HK-2 (cell line): ENCODE results near the gene ZNF502.
A peak's percentile ranks its signal among the peaks of the same experiment; 100 is the strongest.
"Not testable (repeated sequence)": the region's sequence is repeated elsewhere in the genome, so short reads cannot be mapped to it uniquely, and the experiment has no call there.

Experiments
- DNase-seq: peaks from one replicate; pipeline ENCODE4 v3.0.0-alpha.2; 2018; ENCODE audit not compliant: unreplicated experiment

ZNF502 gene

GRCh38 chr3:44712455-44713075 is at the start of gene ZNF502:
Gene ZNF502, plus strand, starts transcription at chr3:44712660. Its CDS starts 7,602 bp downstream, at chr3:44720262.
- peak; percentile 71 for DNase-seq

DNA sequence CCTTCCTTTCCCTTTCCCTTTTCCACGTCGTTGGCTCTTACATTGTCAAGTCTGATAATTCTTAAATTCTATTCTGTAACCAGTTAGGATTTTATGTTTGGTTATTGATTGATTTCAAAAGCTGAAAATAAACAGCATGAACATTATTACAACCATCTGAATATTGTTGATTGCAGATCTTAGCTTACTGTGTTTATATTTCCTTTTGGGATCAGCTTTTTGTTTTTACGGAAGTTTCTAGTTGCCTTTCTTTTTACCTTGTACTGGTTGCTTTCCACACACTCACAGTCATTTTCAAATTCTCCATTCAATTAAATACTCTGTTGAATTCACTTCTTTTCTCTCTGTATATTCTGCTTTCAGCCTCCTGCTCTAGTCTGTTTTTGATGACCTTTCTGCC is 47.3 kb upstream of the ZNF502 start:
- DNase-seq: no peak

- DNase-seq: no peak
Measured at GRCh38 chr3:44666346-44666745, 46.1 kb upstream of the ZNF502 start.

DNA sequence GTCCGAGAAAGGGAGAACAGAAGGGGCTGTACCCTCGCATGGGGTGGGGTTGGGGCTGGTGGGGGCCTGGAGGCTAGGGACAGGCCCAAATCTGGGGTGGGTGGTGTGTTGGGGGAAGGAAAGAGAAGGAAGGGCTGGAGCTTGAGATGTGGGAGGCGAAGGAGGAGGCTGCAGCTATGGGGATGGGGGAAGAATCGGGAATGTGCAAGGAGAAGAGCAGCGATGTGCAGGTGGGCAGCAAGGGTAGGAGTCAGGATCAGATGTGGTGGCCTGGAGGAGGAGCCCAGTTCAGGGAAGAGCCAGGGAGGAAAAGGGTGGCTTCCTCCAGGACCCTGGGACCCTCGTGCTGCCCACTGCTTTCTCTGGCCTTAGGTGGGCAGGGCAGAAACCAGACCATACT is 42.7 kb upstream of the ZNF502 start:
- no peak for DNase-seq

DNA sequence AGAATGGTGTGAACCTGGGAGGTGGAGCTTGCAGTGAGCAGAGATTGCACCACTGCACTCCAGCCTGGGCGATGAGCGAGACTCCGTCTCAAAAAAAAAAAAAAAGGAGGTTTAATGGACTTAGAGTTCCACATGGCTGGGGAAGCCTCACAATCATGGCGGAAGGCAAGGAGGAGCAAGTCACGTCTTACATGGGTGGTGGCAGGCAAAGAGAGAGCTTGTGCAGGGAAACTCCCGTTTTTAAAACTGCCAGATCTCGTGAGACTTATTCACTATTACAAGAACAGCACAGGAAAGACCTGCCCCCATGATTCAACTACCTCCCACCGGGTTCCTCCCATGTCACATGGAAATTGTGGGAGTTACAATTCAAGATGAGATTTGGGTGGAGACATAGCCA is 39.0 kb upstream of the ZNF502 start:
- not testable (repeated sequence) for DNase-seq

DNA sequence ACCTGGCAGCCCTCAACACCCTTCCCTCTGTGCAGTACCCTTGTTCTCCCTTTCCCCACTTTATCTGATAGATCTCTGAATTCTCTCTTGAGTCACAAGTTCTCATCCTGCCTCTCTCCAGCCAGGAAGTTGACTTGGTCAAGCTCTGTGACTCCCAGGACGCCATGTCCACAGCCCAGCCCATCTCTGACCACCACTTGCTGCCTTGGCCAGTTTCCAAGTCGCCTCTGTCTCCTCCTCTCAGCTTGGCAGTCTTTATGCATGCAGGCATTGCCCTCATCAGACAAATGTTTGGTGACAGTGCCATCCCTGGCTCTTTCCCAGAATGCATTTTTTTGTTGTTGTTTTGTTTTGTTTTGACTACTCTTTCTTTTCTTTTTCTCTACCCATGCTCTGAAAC is 38.2 kb upstream of the ZNF502 start:
- DNase-seq: no peak

DNA sequence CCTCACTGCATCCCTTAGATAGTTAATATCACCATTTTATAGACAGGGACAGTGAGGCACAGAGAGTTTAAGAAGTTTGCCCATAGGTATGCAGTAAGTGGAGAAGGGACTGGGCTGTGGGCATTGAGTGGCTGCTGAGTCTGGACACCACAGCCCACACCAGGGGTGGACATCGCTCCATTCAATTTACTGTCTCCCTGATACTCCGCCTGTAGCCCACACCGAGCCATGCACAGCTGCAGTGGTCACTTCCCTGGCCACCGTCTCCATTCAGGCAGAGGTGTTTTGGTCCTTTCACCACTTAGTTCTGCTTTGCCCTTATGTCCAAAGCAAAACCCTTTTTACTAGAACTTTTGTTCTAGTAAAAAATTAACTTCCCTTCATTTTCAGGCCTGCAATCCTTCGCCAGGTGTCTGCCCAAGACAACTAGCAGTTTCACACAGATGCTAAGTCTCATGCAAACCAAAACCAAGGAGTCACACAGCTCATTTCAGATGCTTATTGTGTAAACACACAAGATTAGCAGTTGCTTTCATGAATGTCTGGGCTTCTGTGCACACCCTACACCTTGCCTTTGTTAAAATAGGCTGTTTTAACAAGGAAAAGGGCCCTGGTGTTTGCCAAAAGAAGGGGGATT is 33.9 kb upstream of the ZNF502 start:
- no peak for DNase-seq

GRCh38 chr3:44680921-44681455 is 31.5 kb upstream of the ZNF502 start:
- no peak for DNase-seq

DNA sequence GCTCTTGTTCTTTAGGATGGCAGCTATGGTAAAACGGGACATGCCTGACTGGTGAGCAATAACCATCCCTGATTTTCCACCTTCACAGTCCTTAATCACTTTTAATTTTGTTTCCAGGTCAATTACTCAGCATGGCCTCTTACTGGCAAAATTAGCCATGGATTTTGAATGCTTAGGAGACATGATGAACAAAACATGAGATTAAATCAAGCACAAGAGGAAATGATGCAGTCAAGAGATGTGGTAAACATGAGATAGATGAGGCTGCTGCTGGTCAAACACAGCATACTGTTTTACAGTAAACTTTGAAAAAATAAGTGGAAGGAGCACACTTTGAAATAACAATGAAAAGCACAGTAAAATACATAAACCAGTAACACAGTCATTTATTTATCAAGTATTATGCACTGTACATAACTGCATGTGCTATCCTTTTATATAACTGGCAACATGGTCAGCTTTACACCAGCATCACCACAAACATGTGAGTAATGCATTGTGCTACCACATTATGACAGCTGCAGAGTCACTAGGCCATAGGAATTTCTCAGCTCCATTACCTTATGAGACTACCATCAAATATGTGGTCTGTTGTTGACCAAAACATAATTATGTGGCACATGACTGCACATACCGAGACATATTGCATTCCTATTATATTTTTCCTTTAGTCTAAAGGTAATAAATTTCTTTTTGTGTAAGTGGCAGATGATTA is 30.1 kb upstream of the ZNF502 start:
- DNase-seq: no peak

DNA sequence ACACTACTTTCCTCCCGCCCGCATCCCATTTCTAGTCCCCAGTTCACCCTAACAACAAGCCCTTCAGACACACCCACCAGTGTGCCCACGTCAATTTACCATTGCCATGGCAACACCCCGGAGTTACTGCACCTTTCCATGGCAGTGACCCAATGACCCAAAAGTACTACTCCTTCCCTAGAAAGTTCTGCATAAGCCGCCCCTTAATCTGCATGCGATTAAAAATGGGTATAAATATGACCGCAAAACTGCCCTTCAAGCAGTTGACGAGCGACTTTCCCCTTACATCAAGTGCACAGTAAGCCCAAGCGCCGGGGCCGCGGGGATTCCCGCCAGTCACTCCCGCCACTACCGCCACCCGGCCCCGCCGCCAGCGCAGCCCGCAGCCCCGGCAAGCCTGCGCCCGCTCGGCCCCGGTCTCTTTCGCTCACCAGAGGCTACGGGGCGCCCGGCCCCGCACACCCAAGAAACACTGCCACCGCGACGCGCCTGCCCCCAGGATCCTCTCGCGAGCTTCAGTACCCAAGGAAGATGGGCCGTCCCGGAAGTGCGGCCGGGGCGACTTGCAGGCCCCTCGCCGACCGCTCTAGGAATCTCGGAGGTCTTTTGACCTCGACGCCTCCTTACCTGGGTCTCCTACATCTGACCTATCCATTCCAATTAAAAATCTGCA is 27.2 kb upstream of the ZNF502 start:
- peak; percentile 68 for DNase-seq

- no peak for DNase-seq
Measured at GRCh38 chr3:44687898-44688297, 24.6 kb upstream of the ZNF502 start.

GRCh38 chr3:44721231-44722102 is 9.0 kb downstream of the ZNF502 start:
- no peak for DNase-seq

- DNase-seq: no peak
Measured at GRCh38 chr3:44722103-44722401, 9.6 kb downstream of the ZNF502 start.

GRCh38 chr3:44729384-44729910 is 17.0 kb downstream of the ZNF502 start, which contains the start of gene ZNF501:
Gene ZNF501, plus strand, starts transcription at chr3:44729635. Its CDS starts 4,787 bp downstream, at chr3:44734422.
- DNase-seq: peak; percentile 75

GRCh38 chr3:44734646-44735168 is 22.2 kb downstream of the ZNF502 start:
- DNase-seq: no peak

GRCh38 chr3:44761101-44761423 is 48.6 kb downstream of the ZNF502 start:
- no peak for DNase-seq

DNA sequence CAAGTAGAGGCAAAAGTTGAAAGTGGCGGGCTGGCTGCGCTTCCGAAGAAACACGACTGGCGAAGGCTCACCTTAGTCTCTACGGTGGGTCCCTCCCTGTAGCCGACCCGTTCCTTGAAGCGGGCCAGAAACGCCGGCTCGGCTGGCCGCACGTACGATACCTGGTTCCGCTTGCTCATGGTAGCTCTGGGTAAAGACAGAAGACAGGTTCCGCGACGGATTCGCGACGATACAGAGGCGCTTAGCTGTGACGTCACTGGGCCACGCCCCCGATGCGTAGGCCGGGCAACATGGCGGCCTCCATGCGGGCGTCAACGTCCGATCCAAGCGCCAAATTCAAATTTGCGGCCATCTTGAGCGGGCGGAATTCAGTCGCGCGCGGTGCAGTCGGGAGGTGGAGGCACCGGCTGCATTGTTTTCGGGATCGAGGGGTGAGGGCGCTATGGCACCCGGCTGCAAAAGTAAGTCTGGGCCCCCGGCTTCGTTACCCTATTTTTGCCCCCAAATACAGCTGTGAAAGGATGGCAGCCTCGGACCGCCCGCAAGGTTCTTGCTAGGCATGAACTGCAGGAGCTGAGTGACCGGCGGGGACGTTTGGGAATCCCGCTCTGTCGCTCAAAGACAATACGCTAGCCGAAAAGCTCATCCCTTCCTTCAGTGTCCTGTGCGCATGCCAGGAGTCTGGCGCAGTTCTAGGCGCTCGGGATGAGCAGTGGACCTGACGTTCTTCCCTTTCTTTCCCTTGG is 49.1 kb downstream of the ZNF502 start, which contains the start of the genes KIAA1143 and KIF15:
Gene KIAA1143 (minus strand): TSS at position 196 of the 746 bp plus-strand sequence. CDS start 17 bp downstream, at position 179.
Gene KIF15 (plus strand): TSS at position 371 of the 746 bp plus-strand sequence. CDS start 72 bp downstream, at position 443.
- DNase-seq: peak; percentile 89

GRCh38 chr3:44762170-44762677 is 49.8 kb downstream of the ZNF502 start:
- no peak for DNase-seq

DNA sequence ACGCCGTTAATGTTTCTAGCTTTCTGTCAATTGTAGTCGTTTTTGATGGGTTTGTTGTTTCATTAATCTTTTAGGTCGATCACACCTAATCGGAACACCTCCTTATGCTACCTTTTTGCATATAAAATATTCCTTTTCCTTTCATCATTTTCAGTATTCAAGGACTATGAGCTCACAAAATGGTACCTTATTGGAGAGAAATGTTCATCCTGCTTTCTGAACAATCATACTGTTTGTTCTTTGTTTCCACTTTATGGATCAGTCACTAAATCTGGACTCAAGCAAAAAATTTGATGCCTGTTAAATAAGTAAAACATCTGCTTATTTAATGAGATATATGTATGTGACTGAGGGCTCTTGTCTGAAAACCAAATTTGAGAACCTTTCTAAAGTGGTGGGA is 50.2 kb downstream of the ZNF502 start:
- no peak for DNase-seq

GRCh38 chr3:44764248-44764647 is 51.8 kb downstream of the ZNF502 start:
- DNase-seq: no peak
